Testis (tissue), 2 donors: ENCODE measurements around the gene SPINK4.

Experiments used
- CTCF ChIP-seq, 3 experiments: fragments of 450-650 bp in 2 of 3; fragments of 200-600 bp in 1 of 3; sonication (generic) in 1 of 3; IDR thresholded peaks; one replicate each; pipeline ENCODE4 v1.5.1; 2016 to 2019; ENCODE audit warnings: antibody characterized with exemption in 3 of 3, mild to moderate bottlenecking in 2 of 3, moderate library complexity in 1 of 3
- POLR2A ChIP-seq: fragments of 450-650 bp; IDR thresholded peaks from one replicate; pipeline ENCODE4 v1.6.1; 2017; ENCODE audit warnings: antibody characterized with exemption, mild to moderate bottlenecking, moderate library complexity

- TF ChIP-seq CTCF (IDR thresholded peaks at IDR 0.05) (no peak), POLR2A (no peak)
Observed at GRCh38 chr9:33228606-33229005, 11.4 kb upstream of the SPINK4 start.
